Erythroblast (primary cell): Measurements from ENCODE around the gene POMT1.

Source experiments
- GATA1 ChIP-seq: IDR thresholded peaks from 2 replicates; pipeline ENCODE4 v1.6.1; 2011; ENCODE audit warnings: low read depth, mild to moderate bottlenecking, control low read depth, low read length, moderate library complexity
- POLR2A ChIP-seq: IDR thresholded peaks from 2 replicates; pipeline ENCODE4 v1.6.1; 2011; ENCODE audit warnings: mild to moderate bottlenecking, low read length

DNA sequence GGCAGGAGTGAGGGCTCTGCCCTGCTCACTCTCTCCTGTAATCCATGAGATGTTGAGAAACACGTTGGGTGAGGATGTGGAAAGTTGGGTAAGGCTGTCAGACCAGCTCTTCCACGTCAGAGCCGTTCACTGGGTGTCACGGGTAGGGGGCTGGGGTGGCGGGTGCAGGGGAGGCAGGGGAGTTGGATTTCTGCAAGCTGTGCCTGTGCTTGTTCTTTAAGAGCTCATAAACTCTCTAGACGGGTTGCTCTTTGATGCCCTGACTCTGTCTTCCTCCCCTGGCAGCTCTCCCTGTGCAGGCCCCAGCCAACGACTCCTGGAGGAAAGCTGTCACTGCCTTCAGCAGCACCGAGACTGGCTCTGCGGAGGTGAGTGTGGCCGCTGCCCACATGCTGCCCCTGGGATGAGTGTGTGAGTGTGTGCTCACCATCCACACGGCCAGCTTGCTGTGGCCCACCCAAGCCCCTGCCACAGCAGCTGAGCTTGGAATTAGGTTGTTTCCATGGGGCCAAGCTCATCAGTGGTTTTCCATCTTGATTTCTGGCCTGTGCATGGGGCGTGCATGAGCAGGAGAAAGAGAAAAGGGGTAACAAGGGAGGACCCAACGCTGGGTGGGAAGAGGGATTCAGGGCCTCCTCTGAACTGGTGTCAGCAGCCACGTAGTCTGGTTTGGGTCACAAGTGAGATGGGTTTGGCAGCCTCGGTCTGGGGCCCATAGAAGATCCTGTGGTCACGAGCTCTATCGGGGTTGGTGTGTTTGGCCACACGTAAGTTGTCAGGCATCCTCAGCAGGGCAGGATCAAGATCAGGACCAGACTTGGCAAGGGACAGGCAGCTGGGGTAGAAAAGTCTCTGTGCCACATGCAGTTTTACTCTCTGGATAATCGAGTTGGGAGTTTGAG, 21.0 kb upstream of the POMT1 start:
- TF ChIP-seq POLR2A (no peak), GATA1 (no peak)
